Endothelial cell of umbilical vein (primary cell): Measurements from ENCODE around the gene TMEM184B. TPM values are rescaled to one million over a fixed set of nuclear protein-coding genes. Genes with fewer than 3 reads are reported as not detected.

Source experiments
- BruUV-seq: library from RNA; stranded (reverse); fragments of 400-500 nt; replicated peaks from 2 replicates; lab custom pipeline; 2021; lab: Mats Ljungman, UMichigan
- CTCF ChIA-PET: fragments of 300-600, 350-600 bp; sonication (Branson Sonifier 250); formaldehyde crosslinking; loops from one replicate; lab custom pipeline; 2021; ENCODE audit warnings: antibody characterized with exemption, inconsistent platforms; lab: Charles Lee
- POLR2A ChIA-PET: fragments of 300-600, 350-600 bp; sonication (Branson Sonifier 250); formaldehyde crosslinking; loops from one replicate; lab custom pipeline; 2021; ENCODE audit warnings: antibody characterized with exemption, inconsistent platforms; lab: Charles Lee
- DNase-seq: peaks from one replicate; pipeline ENCODE4 v3.0.0-alpha.2; 2011; ENCODE audit warnings: low read depth, low spot score
- FAIRE-seq: peaks from 2 replicates; lab custom pipeline; 2011; peaks lifted over from hg19 to GRCh38; lab: Jason Lieb, UNC
- H2AFZ ChIP-seq: 2 replicates; pipeline ENCODE4 v1.6.0; 2012; ENCODE audit warnings: low read depth, low read length, control low read depth, inconsistent platforms
- H3K27ac ChIP-seq: 2 replicates; pipeline ENCODE4 v1.5.1; 2011; ENCODE audit warnings: low read depth, mild to moderate bottlenecking, control low read depth, low read length, moderate library complexity; ENCODE audit not compliant: insufficient read depth
- H3K27me3 ChIP-seq, 2 experiments: 2 replicates each; pipeline versions ENCODE4 v1.6.0 to v1.6.1; 2011; ENCODE audit warnings: low read length in 2 of 2, mixed read lengths in 1 of 2; ENCODE audit not compliant: control insufficient read depth in 2 of 2, insufficient read depth in 2 of 2
- H3K36me3 ChIP-seq, 2 experiments: 2 replicates in 1 of 2; 3 replicates in 1 of 2; pipeline ENCODE4 v1.5.1; 2011; ENCODE audit warnings: low read length in 2 of 2, mild to moderate bottlenecking in 1 of 2, moderate library complexity in 1 of 2; ENCODE audit not compliant: control insufficient read depth in 2 of 2, insufficient read depth in 2 of 2; ENCODE audit errors: extremely low read depth in 1 of 2
- H3K4me1 ChIP-seq: 3 replicates; pipeline ENCODE4 v1.5.1; 2011; ENCODE audit warnings: mild to moderate bottlenecking, low read length; ENCODE audit not compliant: control insufficient read depth, insufficient read depth; ENCODE audit errors: extremely low read depth
- H3K4me2 ChIP-seq: 2 replicates; pipeline ENCODE4 v1.6.1; 2011; ENCODE audit warnings: low read length, control low read depth, mixed read lengths; ENCODE audit not compliant: insufficient read depth
- H3K4me3 ChIP-seq, 3 experiments: fragments of 200-600 bp in 1 of 3; sonication (generic), shearing (Covaris generic) in 1 of 3; replicated peaks in 1 of 3; 2 replicates each; pipeline ENCODE4 v1.5.1; 2011 to 2016; ENCODE audit warnings: control low read depth in 3 of 3, low read length in 3 of 3, mild to moderate bottlenecking in 2 of 3, inconsistent platforms in 1 of 3, low read depth in 1 of 3, moderate library complexity in 1 of 3; ENCODE audit not compliant: insufficient read depth in 1 of 3
- H3K79me2 ChIP-seq: 2 replicates; pipeline ENCODE4 v1.6.0; 2012; ENCODE audit warnings: low read length, inconsistent platforms; ENCODE audit not compliant: control insufficient read depth, insufficient read depth
- H3K9ac ChIP-seq: replicated peaks from 2 replicates; pipeline ENCODE3; 2011; ENCODE audit warnings: low read length, control low read depth; ENCODE audit not compliant: insufficient read depth; ENCODE audit errors: extremely low read depth
- H3K9me1 ChIP-seq: replicated peaks from 3 replicates; pipeline ENCODE4 v1.6.0; 2011; ENCODE audit warnings: mild to moderate bottlenecking, low read length; ENCODE audit not compliant: control insufficient read depth, insufficient read depth; ENCODE audit errors: extremely low read depth
- H3K9me3 ChIP-seq: replicated peaks from 2 replicates; pipeline ENCODE4 v1.5.1; 2012; ENCODE audit warnings: low read length, inconsistent platforms; ENCODE audit not compliant: control insufficient read depth, insufficient read depth
- H4K20me1 ChIP-seq: replicated peaks from 2 replicates; pipeline ENCODE3; 2011; ENCODE audit warnings: mild to moderate bottlenecking, low read length; ENCODE audit not compliant: control insufficient read depth, insufficient read depth; ENCODE audit errors: extremely low read depth
- EZH2 ChIP-seq: IDR thresholded peaks from 2 replicates; pipeline ENCODE4 v1.6.1; 2012; ENCODE audit warnings: borderline replicate concordance, low read depth, mild to moderate bottlenecking, moderate library complexity, low read length, inconsistent platforms; ENCODE audit not compliant: severe bottlenecking
- FOS ChIP-seq: IDR thresholded peaks from 2 replicates; pipeline ENCODE4 v1.6.1; 2011; ENCODE audit warnings: mild to moderate bottlenecking, low read length, moderate library complexity, borderline replicate concordance; ENCODE audit not compliant: insufficient read depth
- GATA2 ChIP-seq: IDR thresholded peaks from 2 replicates; pipeline ENCODE4 v1.7.0; 2011; ENCODE audit warnings: low read depth, mild to moderate bottlenecking, moderate library complexity, mixed read lengths, low read length; ENCODE audit not compliant: insufficient read length, insufficient read depth
- JUN ChIP-seq: IDR thresholded peaks from 2 replicates; pipeline ENCODE4 v1.6.1; 2011; ENCODE audit warnings: borderline replicate concordance, low read depth; ENCODE audit not compliant: insufficient read length, insufficient read depth
- MYC ChIP-seq: IDR thresholded peaks from one replicate; pipeline ENCODE4 v1.6.1; 2011; ENCODE audit warnings: mild to moderate bottlenecking, low read depth, low read length
- POLR2A ChIP-seq: IDR thresholded peaks from 2 replicates; pipeline ENCODE4 v1.6.1; 2012; ENCODE audit warnings: low read depth, mild to moderate bottlenecking, control low read depth, low read length
- POLR2AphosphoS5 ChIP-seq: IDR thresholded peaks from 2 replicates; pipeline ENCODE4 v1.6.1; 2012; ENCODE audit warnings: low read depth, mild to moderate bottlenecking, control low read depth, low read length, moderate library complexity; ENCODE audit not compliant: insufficient read depth
- dilution Hi-C: fragments of 300-500 bp; cut with MboI; formaldehyde crosslinking; loops from one replicate; pipeline ENCODE4 v1.15.0; 2019; ENCODE audit warnings: low sequenced_read_pairs; ENCODE audit not compliant: extremely low pct_ligation_motif_present
- intact Hi-C: fragments of 100-400 bp; cut with micrococcal nuclease; formaldehyde crosslinking; loops from one replicate; pipeline ENCODE4 v1.10.0; 2022
- polyA plus RNA-seq, 4 experiments: library from polyadenylated mRNA; depleted of rRNA in 3 of 4; stranded (reverse) in 3 of 4; unstranded in 1 of 4; fragments of >200 nt; gene quantifications; 2 replicates each; pipeline versions ENCODE4 v1.2.1 to v1.2.3, GENCODE V29; 2011 to 2012; ENCODE audit warnings: missing spikeins in 1 of 4
- total RNA-seq: library from RNA; stranded (reverse); gene quantifications from 2 replicates; pipeline ENCODE4 v1.2.3, GENCODE V29; 2021
- TF ChIP-seq, protein P1 (sequence below), 2 donors: IDR thresholded peaks; 1 replicate in 1 of 2; 2 replicates in 1 of 2; pipeline ENCODE4 v1.5.1; 2011; ENCODE audit warnings: low read length in 2 of 2, mild to moderate bottlenecking in 2 of 2, moderate library complexity in 2 of 2, control low read depth in 1 of 2, inconsistent platforms in 1 of 2, low read depth in 1 of 2; ENCODE audit not compliant: insufficient read depth in 1 of 2; ENCODE audit errors: extremely low read depth in 1 of 2
- TF ChIP-seq, protein P2 (sequence below): IDR thresholded peaks from 2 replicates; pipeline ENCODE4 v1.6.1; 2011; ENCODE audit not compliant: insufficient read depth, insufficient read length

TMEM184B gene
- total and polyA plus RNA-seq, 2 donors (not counting 3 experiments of a cell fraction or from before 2014, with no cell fraction given): 72.5 to 96.6 TPM

DNA sequence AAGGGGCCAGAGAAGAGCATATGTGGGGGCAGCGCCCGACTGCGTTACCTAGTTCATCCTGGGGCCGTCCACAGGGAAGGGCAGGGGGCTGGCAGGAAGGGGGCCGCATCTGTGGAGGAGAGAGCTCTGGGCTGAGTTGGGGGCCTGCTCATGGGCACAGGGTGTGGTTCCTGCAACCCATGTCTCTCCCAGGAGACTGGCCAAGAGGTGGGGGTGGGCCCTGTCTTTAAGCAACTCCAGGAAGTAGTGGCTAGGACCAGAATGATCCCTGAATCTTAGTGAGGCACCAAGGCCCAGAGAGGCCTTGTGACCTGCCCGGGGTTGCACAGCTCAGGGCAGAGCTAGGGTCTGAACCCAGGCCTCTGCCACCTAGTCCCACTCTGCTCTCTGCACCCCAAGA, 22.5 kb upstream of the TMEM184B start:
- H3K27ac ChIP-seq: no peak overlapping the region
- no peak overlapping the region for H3K4me3 ChIP-seq
- no peaks in the 10 kb centered on the region for H3K9me3 ChIP-seq
- TF ChIP-seq GATA2 (no peak), POLR2AphosphoS5 (no peak), POLR2A (no peak), JUN (no peak), MYC (no peak), FOS (no peak), EZH2 (no peak)
- TF ChIP-seq, protein P1, sequence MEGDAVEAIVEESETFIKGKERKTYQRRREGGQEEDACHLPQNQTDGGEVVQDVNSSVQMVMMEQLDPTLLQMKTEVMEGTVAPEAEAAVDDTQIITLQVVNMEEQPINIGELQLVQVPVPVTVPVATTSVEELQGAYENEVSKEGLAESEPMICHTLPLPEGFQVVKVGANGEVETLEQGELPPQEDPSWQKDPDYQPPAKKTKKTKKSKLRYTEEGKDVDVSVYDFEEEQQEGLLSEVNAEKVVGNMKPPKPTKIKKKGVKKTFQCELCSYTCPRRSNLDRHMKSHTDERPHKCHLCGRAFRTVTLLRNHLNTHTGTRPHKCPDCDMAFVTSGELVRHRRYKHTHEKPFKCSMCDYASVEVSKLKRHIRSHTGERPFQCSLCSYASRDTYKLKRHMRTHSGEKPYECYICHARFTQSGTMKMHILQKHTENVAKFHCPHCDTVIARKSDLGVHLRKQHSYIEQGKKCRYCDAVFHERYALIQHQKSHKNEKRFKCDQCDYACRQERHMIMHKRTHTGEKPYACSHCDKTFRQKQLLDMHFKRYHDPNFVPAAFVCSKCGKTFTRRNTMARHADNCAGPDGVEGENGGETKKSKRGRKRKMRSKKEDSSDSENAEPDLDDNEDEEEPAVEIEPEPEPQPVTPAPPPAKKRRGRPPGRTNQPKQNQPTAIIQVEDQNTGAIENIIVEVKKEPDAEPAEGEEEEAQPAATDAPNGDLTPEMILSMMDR (IDR thresholded peaks at IDR 0.05; ENCODE audit: extremely low read depth in 1 of 2, insufficient read depth in 1 of 2, low read depth in 1 of 2, low read length in 2 of 2): no peak
- TF ChIP-seq, protein P2, sequence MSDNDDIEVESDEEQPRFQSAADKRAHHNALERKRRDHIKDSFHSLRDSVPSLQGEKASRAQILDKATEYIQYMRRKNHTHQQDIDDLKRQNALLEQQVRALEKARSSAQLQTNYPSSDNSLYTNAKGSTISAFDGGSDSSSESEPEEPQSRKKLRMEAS: no peak
- intact Hi-C loops: no loop called here
- dilution Hi-C loops: no loop called here
- no peak overlapping the region for H3K4me2 ChIP-seq
- FAIRE-seq (no peak), DNase-seq (no peak)
- H3K27me3 ChIP-seq: no peaks in the 10 kb centered on the region
- H3K9me1 ChIP-seq: no peaks in the 10 kb centered on the region
- peaks cover 13% of the 10 kb centered on the region for H3K79me2 ChIP-seq
- no peaks in the 10 kb centered on the region for H3K4me1 ChIP-seq
- POLR2A ChIA-PET: no interaction called here
- H3K36me3 ChIP-seq: peaks cover 36 to 81% of the 10 kb centered on the region in 2 experiments
- H3K9ac ChIP-seq: no peak overlapping the region
- no TSS peak for BruUV-seq
- H2AFZ ChIP-seq: no peak overlapping the region
- no peaks in the 10 kb centered on the region for H4K20me1 ChIP-seq
- CTCF ChIA-PET: interaction anchor here (1.0 kb wide), 1 partner anchor 9 kb away, joined by 3 read pairs; no protein-coding TSS in a partner anchor
